Myometrial cell (primary cell): ENCODE measurements around the gene ASCC3. TPM values are rescaled to one million over a fixed set of nuclear protein-coding genes. Genes with fewer than 3 reads are reported as not detected.

ENCODE experiments used
- total RNA-seq: library from RNA; depleted of rRNA; stranded (reverse); fragments of >200 nt; gene quantifications from 2 replicates; pipeline ENCODE4 v1.2.3, GENCODE V29; 2015

ASCC3 gene, protein sequence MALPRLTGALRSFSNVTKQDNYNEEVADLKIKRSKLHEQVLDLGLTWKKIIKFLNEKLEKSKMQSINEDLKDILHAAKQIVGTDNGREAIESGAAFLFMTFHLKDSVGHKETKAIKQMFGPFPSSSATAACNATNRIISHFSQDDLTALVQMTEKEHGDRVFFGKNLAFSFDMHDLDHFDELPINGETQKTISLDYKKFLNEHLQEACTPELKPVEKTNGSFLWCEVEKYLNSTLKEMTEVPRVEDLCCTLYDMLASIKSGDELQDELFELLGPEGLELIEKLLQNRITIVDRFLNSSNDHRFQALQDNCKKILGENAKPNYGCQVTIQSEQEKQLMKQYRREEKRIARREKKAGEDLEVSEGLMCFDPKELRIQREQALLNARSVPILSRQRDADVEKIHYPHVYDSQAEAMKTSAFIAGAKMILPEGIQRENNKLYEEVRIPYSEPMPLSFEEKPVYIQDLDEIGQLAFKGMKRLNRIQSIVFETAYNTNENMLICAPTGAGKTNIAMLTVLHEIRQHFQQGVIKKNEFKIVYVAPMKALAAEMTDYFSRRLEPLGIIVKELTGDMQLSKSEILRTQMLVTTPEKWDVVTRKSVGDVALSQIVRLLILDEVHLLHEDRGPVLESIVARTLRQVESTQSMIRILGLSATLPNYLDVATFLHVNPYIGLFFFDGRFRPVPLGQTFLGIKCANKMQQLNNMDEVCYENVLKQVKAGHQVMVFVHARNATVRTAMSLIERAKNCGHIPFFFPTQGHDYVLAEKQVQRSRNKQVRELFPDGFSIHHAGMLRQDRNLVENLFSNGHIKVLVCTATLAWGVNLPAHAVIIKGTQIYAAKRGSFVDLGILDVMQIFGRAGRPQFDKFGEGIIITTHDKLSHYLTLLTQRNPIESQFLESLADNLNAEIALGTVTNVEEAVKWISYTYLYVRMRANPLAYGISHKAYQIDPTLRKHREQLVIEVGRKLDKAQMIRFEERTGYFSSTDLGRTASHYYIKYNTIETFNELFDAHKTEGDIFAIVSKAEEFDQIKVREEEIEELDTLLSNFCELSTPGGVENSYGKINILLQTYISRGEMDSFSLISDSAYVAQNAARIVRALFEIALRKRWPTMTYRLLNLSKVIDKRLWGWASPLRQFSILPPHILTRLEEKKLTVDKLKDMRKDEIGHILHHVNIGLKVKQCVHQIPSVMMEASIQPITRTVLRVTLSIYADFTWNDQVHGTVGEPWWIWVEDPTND (N-terminal part only)
- total RNA-seq = 45.8 and 74.4 TPM in 2 replicates

DNA sequence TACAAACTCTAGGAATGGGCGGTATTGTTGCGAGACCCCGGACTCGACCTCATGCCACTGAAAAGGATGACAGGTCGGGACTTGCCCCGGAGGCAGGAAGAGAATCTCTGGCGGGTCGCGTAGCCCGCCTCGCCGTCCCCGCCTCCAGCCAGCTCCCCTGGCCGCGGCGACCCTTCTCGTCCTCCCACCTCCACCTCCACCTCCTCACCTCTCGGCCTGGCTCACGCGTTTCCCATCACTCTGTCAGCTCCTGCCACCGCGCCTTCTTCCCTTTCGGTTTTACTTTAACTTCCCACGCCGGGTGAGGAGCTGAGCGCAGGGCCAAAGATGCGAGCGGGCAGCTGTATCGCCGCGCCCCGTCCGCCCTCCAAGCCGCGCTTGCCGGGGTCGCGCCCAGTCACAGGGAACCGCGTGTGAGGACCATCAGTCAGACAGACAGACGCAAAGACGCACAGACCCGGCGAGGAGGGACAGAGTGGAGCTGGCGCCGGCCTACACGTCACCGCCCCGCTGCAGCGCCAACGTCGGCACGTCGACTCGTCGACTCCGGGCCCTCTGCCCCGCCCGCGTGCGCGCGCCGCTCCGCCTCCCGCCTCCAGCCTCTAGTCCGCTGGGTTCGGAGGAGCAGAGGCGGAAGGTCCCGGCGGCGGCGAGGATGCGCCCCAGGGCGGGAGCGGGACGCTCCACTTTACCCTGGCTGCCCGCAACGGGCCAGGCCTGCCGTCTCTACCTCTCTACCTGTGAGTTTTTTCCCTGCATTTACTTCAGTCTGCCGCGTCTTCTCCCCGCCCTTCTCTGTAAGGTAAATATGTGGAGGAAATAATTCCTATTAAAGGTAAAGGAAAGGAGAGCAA, at the start of gene ASCC3:
Gene ASCC3 (minus strand): TSS at position 477 of the 854 bp plus-strand sequence. CDS start 13,332 bp downstream, outside the sequence.

DNA sequence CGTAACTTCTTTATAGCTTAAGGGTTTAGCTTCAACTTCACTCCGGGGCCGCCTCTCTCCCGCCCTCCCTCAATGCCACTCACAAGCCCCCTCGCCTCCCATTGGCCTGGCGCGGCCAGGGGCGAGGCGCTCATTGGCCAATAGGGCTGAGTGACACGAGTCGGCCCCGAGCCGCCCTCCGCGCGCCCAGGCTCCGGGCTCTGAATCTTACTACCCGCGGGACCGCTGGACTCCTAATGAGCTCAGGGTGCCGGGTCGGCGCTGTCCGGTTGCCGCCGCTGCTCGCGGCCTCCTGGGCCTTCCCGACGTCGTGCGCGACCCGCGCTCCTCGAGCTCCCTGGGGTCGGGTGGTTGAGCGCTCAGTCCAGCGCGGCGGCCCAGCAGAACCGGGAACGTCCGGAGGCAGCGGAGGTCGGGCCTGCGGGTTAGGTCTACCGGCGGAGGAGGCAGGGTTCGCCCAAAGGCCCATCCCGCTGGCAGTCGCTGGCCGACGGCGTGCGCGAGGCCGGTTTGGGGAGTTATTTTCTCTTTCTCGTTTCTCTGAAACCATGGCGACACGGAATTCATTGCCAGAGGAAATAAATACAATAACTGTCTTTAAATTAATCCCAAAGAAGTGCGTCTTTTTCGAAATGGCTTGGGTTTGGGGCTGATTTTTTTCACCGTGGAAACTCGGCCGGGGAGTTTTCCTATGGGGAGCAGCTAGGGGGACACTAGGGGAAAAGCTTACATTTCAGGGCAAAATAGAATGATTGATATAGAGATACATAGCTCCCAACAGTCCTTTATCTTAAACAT, 416.0 kb downstream of the ASCC3 start, which contains the start of gene SIM1:
Gene SIM1 (minus strand): TSS at position 19 of the 798 bp plus-strand sequence. CDS start 1,453 bp downstream, outside the sequence.

